Peyer's patch (tissue), 4 donors: ENCODE measurements around the gene DGKH. TPM values are rescaled to one million over a fixed set of nuclear protein-coding genes. Genes with fewer than 3 reads are reported as not detected.

Experiments used
- DNase-seq, 3 donors: peaks; one replicate each; pipeline ENCODE4 v3.0.0-alpha.2; 2017 to 2019
- H3K27ac ChIP-seq, 4 donors: fragments of 200-600 bp; sonication (generic); one replicate each; pipeline ENCODE4 v1.5.1; 2016 to 2019
- H3K27me3 ChIP-seq, 2 donors: fragments of 200-600 bp; sonication (generic); one replicate each; pipeline ENCODE4 v1.5.1; 2019
- H3K36me3 ChIP-seq, 3 donors: fragments of 200-600 bp; sonication (generic); one replicate each; pipeline ENCODE4 v1.5.1; 2016 to 2019
- H3K4me1 ChIP-seq, 4 donors: fragments of 200-600 bp; sonication (generic); one replicate each; pipeline ENCODE4 v1.5.1; 2016 to 2019
- H3K4me3 ChIP-seq, 4 donors: fragments of 200-600 bp; sonication (generic); 1 replicate in 3 of 4; 2 replicates in 1 of 4; pipeline ENCODE4 v1.5.1; 2016 to 2019; ENCODE audit warnings: mild to moderate bottlenecking in 1 of 4
- H3K9me3 ChIP-seq, 4 donors: fragments of 200-600 bp; sonication (generic); one replicate each; pipeline ENCODE4 v1.5.1; 2016 to 2019; ENCODE audit warnings: mild to moderate bottlenecking in 1 of 4
- POLR2A ChIP-seq, 2 donors: fragments of 450-650 bp; IDR thresholded peaks; one replicate each; pipeline ENCODE4 v1.5.1; 2017; ENCODE audit warnings: antibody characterized with exemption in 2 of 2, mild to moderate bottlenecking in 2 of 2, moderate library complexity in 2 of 2
- total RNA-seq, 4 donors: library from RNA; depleted of rRNA; stranded (reverse); fragments of >200 nt; gene quantifications; one replicate each; pipeline ENCODE4 v1.1.0, GENCODE V29; 2016
- TF ChIP-seq, protein P1 (sequence below), 6 experiments: fragments of 450-650 bp in 4 of 6; fragments of 200-600 bp in 2 of 6; sonication (generic) in 1 of 6; IDR thresholded peaks; one replicate each; pipeline ENCODE4 v1.5.1; 2017 to 2019; ENCODE audit warnings: antibody characterized with exemption in 6 of 6, mild to moderate bottlenecking in 3 of 6, moderate library complexity in 1 of 6

The DGKH gene
- total RNA-seq, 4 donors from 2014 or later: 9.5 to 30.5 (median 18.8) TPM

DNA sequence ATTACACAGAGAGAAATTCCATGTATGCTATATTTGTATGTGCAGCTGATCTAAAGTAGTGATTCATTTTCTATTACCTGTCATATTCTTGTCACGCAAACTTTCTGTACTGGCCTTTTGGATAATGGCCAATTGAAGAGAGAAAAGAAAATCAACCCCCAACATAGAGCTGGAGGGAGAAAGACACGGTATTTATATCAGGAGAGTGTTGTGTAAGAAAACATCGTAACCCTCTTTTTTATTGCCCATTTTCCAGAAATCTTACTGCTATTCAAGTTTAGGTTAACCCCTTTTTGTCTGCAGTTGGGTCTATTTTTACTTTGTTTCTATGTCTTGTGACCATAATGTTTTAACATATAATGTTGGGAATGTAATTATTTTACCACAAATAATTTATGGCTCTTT is 27.9 kb downstream of the DGKH start:
- no peak for TF ChIP-seq POLR2A (IDR thresholded peaks at IDR 0.05)
- TF ChIP-seq, protein P1, sequence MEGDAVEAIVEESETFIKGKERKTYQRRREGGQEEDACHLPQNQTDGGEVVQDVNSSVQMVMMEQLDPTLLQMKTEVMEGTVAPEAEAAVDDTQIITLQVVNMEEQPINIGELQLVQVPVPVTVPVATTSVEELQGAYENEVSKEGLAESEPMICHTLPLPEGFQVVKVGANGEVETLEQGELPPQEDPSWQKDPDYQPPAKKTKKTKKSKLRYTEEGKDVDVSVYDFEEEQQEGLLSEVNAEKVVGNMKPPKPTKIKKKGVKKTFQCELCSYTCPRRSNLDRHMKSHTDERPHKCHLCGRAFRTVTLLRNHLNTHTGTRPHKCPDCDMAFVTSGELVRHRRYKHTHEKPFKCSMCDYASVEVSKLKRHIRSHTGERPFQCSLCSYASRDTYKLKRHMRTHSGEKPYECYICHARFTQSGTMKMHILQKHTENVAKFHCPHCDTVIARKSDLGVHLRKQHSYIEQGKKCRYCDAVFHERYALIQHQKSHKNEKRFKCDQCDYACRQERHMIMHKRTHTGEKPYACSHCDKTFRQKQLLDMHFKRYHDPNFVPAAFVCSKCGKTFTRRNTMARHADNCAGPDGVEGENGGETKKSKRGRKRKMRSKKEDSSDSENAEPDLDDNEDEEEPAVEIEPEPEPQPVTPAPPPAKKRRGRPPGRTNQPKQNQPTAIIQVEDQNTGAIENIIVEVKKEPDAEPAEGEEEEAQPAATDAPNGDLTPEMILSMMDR (IDR thresholded peaks at IDR 0.05): no peak
- Histone ChIP-seq H3K27me3 (no peaks in the 10 kb centered on the region), H3K4me3 (no peak overlapping the region), H3K27ac (no peak overlapping the region), H3K9me3 (no peaks in the 10 kb centered on the region), H3K36me3 (no peaks in the 10 kb centered on the region), H3K4me1 (no peaks in the 10 kb centered on the region)
- DNase-seq: no peak

DNA sequence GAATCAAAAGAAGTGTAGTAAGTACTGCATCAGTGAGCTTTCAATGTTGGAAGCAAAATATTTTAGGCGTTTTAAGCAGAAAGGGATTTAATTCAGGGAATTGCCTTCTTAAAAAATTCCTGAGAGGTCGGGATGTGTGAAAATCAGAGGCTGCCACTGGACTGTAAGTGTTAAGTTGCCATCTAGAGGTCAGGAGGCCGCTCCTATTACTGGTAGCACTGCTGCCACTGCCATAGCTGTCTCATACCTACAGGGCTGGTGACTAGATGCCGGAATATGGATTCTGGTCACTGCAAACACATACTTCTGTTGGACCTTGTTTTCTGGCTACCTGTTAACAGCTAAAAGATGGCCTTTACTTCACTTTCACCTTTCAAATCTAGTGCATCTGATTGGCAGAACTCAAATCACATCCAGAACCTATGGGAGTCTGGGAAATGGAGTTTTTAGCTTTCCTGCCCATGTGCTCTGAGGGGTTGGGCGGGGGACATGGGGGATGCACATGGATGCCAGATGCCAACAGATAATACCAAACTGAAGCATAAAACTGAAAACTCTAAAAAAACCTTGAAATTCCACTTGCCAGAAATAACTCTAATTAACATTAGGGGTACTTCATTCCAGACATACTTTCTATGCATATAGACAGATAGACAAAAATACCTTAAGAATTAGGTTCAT is 29.8 kb downstream of the DGKH start:
- TF ChIP-seq, protein P1 (IDR thresholded peaks at IDR 0.05): peak in 3 of 6 experiments; percentile 15 to 19 (median 17)
- TF ChIP-seq POLR2A (IDR thresholded peaks at IDR 0.05): no peak
- DNase-seq: no peak
- H3K9me3 ChIP-seq: no peaks in the 10 kb centered on the region

DNA sequence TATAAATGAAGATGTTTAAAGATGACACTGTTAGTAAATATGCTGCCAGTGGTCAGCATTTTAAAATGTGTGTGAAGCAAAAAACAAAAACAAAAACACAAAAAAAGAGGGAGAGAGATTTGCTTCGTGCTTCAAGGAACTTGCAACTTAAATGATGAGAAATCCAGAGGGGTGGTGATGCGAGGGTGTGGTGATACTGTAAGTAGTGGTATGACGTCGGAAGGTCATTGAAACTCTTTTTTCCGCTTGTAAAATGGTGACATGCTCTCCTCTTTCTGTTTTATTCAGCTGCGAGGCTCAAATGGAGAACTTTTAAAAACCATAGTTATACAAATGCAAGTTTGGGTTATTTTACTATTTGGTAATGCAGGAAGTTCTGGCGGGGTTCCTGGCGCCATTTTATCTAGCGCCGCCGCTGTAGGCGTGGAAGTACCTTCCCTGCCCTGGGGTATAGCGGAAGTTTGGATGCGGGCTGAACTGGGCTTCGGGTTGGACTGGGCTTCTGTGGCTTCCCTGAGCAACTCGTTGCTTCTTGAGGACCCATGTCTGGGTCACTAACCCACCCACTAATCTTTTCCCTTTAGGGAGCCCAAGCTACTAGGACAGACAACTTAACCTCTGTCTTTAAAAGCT is 34.8 kb downstream of the DGKH start:
- H3K27me3 ChIP-seq: no peaks in the 10 kb centered on the region
- H3K36me3 ChIP-seq: no peaks in the 10 kb centered on the region
- no peak overlapping the region for H3K27ac ChIP-seq
- TF ChIP-seq, protein P1 (IDR thresholded peaks at IDR 0.05): no peak
- no peak overlapping the region for H3K4me3 ChIP-seq
- no peaks in the 10 kb centered on the region for H3K9me3 ChIP-seq
- DNase-seq: no peak
- no peaks in the 10 kb centered on the region for H3K4me1 ChIP-seq

More for the DNA sequence above, 29.8 kb downstream of the DGKH start:
- Histone ChIP-seq H3K27me3 (no peaks in the 10 kb centered on the region), H3K27ac (no peak overlapping the region), H3K4me1 (no peaks in the 10 kb centered on the region), H3K4me3 (no peak overlapping the region), H3K36me3 (no peaks in the 10 kb centered on the region)

DNA sequence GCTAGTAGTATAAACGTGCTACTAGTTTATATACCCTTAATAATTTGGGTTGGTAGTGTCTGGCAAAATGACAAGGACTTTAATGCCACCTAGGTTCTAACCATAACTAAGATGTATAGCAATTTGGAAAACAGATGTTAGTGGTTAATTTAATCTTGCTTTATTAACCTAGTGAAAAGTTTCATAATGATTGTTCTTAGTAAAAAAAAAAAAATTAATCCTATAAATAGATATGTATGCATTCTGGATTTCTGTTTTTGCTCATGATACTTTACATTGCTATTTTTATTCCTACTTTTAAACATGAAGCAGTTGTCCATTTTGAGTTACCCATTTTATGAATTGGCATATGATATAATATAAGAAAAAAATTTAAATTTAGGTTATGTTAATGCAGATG is 36.3 kb downstream of the DGKH start:
- Histone ChIP-seq H3K36me3 (no peaks in the 10 kb centered on the region), H3K4me3 (no peak overlapping the region), H3K27me3 (no peaks in the 10 kb centered on the region), H3K4me1 (no peaks in the 10 kb centered on the region), H3K9me3 (no peaks in the 10 kb centered on the region), H3K27ac (no peak overlapping the region)
- TF ChIP-seq, protein P1 (IDR thresholded peaks at IDR 0.05): no peak
- no peak for TF ChIP-seq POLR2A (IDR thresholded peaks at IDR 0.05)
- no peak for DNase-seq

DNA sequence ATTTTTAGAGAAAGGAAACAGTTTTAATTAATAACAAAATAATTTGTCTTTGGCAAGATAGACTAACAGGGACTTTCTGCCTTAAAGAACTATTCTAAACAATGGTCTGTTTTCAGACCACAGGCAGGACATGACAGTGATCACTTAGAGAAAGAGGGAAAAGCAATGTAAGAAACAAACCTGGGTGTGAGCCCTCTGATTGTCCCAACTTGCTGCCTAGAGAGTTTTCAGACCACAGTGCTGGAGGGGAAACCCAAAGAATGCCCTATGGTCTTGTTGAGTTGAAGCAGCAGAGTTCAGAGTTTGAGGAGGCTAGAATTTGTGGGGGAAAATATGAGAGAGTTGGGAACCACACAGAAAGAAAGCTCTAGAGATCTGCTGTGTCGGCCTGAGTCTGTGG is 38.1 kb downstream of the DGKH start:
- H3K27ac ChIP-seq: no peak overlapping the region
- H3K36me3 ChIP-seq: no peaks in the 10 kb centered on the region
- TF ChIP-seq, protein P1 (IDR thresholded peaks at IDR 0.05): no peak
- TF ChIP-seq POLR2A (IDR thresholded peaks at IDR 0.05): no peak
- no peaks in the 10 kb centered on the region for H3K27me3 ChIP-seq
- no peaks in the 10 kb centered on the region for H3K4me1 ChIP-seq
- no peaks in the 10 kb centered on the region for H3K9me3 ChIP-seq
- DNase-seq: no peak
- H3K4me3 ChIP-seq: no peak overlapping the region
